ENCODE results near the gene TEKT1. TPM values are rescaled to one million over a fixed set of nuclear protein-coding genes. Genes with fewer than 3 reads are reported as not detected.

TEKT1 gene
- total RNA-seq, 1 experiment from 2014 or later, result not detected

Other genes with a start within 250 kb of the TEKT1 start
- 22.8 and 25.3 TPM in 2 replicates for gene KIAA0753, start 191.0 kb downstream of the TEKT1 start, total RNA-seq (2022)
- gene TXNDC17, start 190.7 kb downstream of the TEKT1 start, total RNA-seq (2022), result 137 and 146 TPM in 2 replicates
- 17.7 and 17.8 TPM in 2 replicates for gene MED31, start 180.1 kb downstream of the TEKT1 start, total RNA-seq (2022)
- 1.4 and 1.7 TPM in 2 replicates for gene C17orf100, start 180.0 kb downstream of the TEKT1 start, total RNA-seq (2022)
- gene SLC13A5, start 118.4 kb downstream of the TEKT1 start, total RNA-seq (2022), result not detected in 2 replicates
- not detected in 2 replicates for gene XAF1, start 75.7 kb downstream of the TEKT1 start, total RNA-seq (2022)
- gene FBXO39, start 55.5 kb downstream of the TEKT1 start, total RNA-seq (2022), result 1.4 and 1.7 TPM in 2 replicates
- not detected in 2 replicates for gene ALOX12, start 164.3 kb upstream of the TEKT1 start, total RNA-seq (2022)
- gene RNASEK, start 180.9 kb upstream of the TEKT1 start, total RNA-seq (2022), result 155 and 209 TPM in 2 replicates
- gene BCL6B, start 191.3 kb upstream of the TEKT1 start, total RNA-seq (2022), result not detected in 2 replicates
- gene SLC16A13, start 204.3 kb upstream of the TEKT1 start, total RNA-seq (2022), result 7.5 and 11.1 TPM in 2 replicates
- gene SLC16A11, start 212.4 kb upstream of the TEKT1 start, total RNA-seq (2022), result not detected in 2 replicates
- not detected in 2 replicates for gene CLEC10A, start 248.5 kb upstream of the TEKT1 start, total RNA-seq (2022)